ENCODE measurements around the gene DDT.

GRCh38 chr22:24008381-24009226 is 34.4 kb upstream of the DDT start:
- TF ChIP-seq EZH2 (IDR thresholded peaks at IDR 0.05): no peak
- TF ChIP-seq POLR2AphosphoS5 (IDR thresholded peaks at IDR 0.05; ENCODE audit: borderline replicate concordance, low read depth, low read length): no peak
